HG03108 (cell line): Measurements from ENCODE around the gene FHL2.

Experiments used
- ATAC-seq: cut with Tn5 transposase; IDR thresholded peaks from one replicate; pipeline ENCODE4 v1.9.1; 2021; ENCODE audit warnings: moderate library complexity; ENCODE audit not compliant: unreplicated experiment

Gene FHL2

GRCh38 chr2:105321875-105322646, 76.8 kb downstream of the FHL2 start:
- ATAC-seq, result no peak

GRCh38 chr2:105320651-105321215, 78.1 kb downstream of the FHL2 start:
- ATAC-seq, result no peak

- ATAC-seq, result no peak
These were observed 80.9 kb downstream of the FHL2 start for GRCh38 chr2:105317937-105318336.

GRCh38 chr2:105315314-105315713, 83.5 kb downstream of the FHL2 start:
- no peak for ATAC-seq

GRCh38 chr2:105313877-105314276, 85.0 kb downstream of the FHL2 start:
- ATAC-seq, result no peak
